GM06990 (cell line): ENCODE measurements around the gene PRSS50.

ENCODE experiments used
- DNase-seq: peaks from one replicate; pipeline ENCODE4 v3.0.0-alpha.2; 2011; ENCODE audit not compliant: insufficient read length; ENCODE audit errors: extremely low read depth
- H3K27me3 ChIP-seq: replicated peaks from 2 replicates; pipeline ENCODE4 v1.6.0; 2011; ENCODE audit warnings: low read length; ENCODE audit not compliant: control insufficient read depth, insufficient read depth
- H3K36me3 ChIP-seq: 2 replicates; pipeline ENCODE4 v1.5.1; 2011; ENCODE audit warnings: low read length; ENCODE audit not compliant: control insufficient read depth, insufficient read depth
- H3K4me3 ChIP-seq: replicated peaks from 2 replicates; pipeline ENCODE4 v1.5.1; 2011; ENCODE audit warnings: low read depth, mild to moderate bottlenecking, control low read depth, low read length
- CTCF ChIP-seq: IDR thresholded peaks from 2 replicates; pipeline ENCODE4 v1.5.1; 2011; ENCODE audit warnings: low read length, control low read depth, mild to moderate bottlenecking, inconsistent platforms; ENCODE audit not compliant: insufficient read depth, poor library complexity, severe bottlenecking

PRSS50 gene

GRCh38 chr3:46717447-46718231 lies at the start of gene PRSS50:
Gene PRSS50, minus strand, starts transcription at chr3:46717869. Its CDS starts 45 bp downstream, at chr3:46717824.
- Histone ChIP-seq H3K27me3 (no peaks in the 10 kb centered on the region), H3K36me3 (no peaks in the 10 kb centered on the region), H3K4me3 (no peak within 1 kb of the TSS)
- peak; percentile 34 for TF ChIP-seq CTCF
- no peak for DNase-seq

- no peak overlapping the region for H3K4me3 ChIP-seq
- no peak for TF ChIP-seq CTCF
- no peaks in the 10 kb centered on the region for H3K36me3 ChIP-seq
- H3K27me3 ChIP-seq = no peaks in the 10 kb centered on the region
- no peak for DNase-seq
These were observed 46.5 kb upstream of the PRSS50 start for GRCh38 chr3:46764206-46764605.

- no peak for TF ChIP-seq CTCF
- H3K4me3 ChIP-seq = no peak overlapping the region
- no peaks in the 10 kb centered on the region for H3K36me3 ChIP-seq
- no peaks in the 10 kb centered on the region for H3K27me3 ChIP-seq
- DNase-seq = no peak
These were observed 45.5 kb upstream of the PRSS50 start for GRCh38 chr3:46763178-46763577.

- no peak for DNase-seq
- Histone ChIP-seq H3K27me3 (no peaks in the 10 kb centered on the region), H3K36me3 (no peaks in the 10 kb centered on the region), H3K4me3 (no peak overlapping the region)
- TF ChIP-seq CTCF = no peak
These were observed 41.8 kb upstream of the PRSS50 start for GRCh38 chr3:46759239-46760167.

- DNase-seq = no peak
- Histone ChIP-seq H3K36me3 (no peaks in the 10 kb centered on the region), H3K4me3 (no peak overlapping the region), H3K27me3 (no peaks in the 10 kb centered on the region)
- TF ChIP-seq CTCF = no peak
These were observed 39.0 kb upstream of the PRSS50 start for GRCh38 chr3:46756642-46757041.
